Suppressor macrophage treated with lipopolysaccharide for 4 hours (primary cell): ENCODE data around the gene GPR62.
A peak's percentile ranks its signal among the peaks of the same experiment; 100 is the strongest.
"Not testable (repeated sequence)": the region's sequence is repeated elsewhere in the genome, so short reads cannot be mapped to it uniquely, and the experiment has no call there.

Experiments
- DNase-seq: peaks from one replicate; pipeline ENCODE4 v3.0.0-alpha.2; 2020

GPR62 gene

DNA sequence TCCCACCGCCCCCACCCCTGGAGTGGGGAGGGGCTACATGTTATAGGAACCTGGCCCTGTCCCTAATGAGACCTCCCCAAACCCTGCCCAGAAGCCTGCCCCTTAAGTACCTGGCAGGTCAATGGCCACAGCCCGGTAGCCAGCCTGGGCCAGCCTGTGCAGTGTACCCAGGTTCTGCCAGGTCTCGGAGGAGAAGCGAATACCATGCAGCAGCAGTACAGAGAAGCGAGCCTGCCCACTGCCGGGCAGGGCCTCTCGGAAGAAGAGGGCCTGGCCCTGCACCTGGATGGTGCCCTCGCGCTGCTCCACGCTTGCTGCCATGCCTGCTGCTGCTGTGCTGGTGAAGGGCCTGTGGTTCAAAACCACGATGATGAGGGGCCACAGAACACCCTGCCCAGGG, 16.2 kb downstream of the GPR62 start:
- no peak for DNase-seq

DNA sequence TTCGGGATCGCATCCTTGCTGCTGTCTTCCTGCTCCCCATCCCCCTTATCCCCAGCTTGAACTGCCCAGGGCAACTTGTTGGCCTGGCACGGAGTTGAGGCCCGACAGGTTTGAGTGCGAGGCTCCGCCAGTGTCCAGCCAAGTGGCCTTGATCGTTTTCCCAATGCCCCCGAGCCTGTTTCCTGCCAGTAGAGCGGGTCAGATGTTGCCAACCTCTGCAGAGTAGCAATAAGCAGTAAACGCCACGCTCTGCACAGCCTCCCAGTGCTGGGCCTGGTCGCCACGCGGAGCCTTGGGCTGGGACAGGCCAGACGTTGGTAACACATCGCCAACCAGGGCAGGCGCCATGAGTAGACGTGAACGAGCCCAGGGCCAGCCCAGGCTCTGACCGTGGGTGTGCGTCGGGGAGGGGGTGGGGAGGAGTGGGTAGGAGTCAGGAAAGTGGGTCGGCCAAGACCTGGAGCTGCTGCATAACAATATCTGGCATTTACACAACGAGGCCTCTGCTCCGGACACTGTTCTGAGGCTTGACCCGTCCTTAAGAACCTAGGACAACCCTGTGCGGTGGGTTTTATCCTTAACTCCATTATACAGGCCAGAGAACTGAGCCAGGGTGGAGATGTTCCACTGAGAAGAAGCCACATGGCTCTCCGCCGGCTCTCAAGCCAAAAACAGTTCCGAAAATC, 19.2 kb downstream of the GPR62 start:
- no peak for DNase-seq

DNA sequence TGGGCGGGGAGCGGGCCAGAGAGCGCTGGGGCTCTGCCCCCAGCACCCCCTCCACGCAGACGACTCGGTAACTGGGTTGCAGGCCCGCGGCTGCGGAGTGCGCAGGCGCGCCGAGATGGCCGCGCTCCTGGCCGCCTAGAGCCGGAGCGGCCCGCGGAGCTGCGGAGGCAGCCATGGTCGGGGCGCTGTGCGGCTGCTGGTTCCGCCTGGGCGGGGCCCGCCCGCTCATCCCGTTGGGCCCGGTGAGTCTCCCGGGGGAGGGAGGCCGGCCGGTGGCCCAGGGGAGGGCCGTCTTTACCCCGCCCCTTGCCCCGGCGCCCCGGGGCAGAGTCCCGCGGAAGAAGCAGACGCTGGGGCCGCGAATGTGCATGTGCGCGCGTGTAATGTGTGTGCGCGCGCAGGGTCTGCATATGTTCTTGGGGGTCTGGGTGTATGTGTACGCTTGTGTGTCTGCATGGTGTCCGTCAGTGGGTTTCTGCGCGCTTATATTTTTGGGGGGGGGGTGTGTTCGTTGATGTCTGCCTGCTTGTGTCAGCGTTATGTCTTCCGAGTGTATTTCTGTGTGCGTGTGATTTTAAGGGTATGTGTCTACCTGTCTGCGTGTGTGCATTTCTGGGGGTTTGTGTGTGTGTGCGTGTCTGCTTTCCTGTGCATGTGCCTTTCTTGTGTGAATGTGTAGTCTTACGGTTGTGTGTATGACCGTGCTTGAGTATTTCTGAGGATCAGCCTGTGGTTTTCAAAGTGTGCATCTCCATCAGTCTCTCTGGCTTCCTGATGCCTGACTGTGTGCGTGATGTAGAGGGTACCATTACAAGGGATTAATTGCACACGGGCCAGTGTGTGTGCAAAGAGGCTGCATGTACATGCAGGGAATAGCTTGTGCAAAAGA, 20.0 kb downstream of the GPR62 start, which contains the start of gene ABHD14A:
Gene ABHD14A (plus strand): TSS at position 102 of the 889 bp plus-strand sequence. CDS start 72 bp downstream, at position 174.
- peak; percentile 84 for DNase-seq

DNA sequence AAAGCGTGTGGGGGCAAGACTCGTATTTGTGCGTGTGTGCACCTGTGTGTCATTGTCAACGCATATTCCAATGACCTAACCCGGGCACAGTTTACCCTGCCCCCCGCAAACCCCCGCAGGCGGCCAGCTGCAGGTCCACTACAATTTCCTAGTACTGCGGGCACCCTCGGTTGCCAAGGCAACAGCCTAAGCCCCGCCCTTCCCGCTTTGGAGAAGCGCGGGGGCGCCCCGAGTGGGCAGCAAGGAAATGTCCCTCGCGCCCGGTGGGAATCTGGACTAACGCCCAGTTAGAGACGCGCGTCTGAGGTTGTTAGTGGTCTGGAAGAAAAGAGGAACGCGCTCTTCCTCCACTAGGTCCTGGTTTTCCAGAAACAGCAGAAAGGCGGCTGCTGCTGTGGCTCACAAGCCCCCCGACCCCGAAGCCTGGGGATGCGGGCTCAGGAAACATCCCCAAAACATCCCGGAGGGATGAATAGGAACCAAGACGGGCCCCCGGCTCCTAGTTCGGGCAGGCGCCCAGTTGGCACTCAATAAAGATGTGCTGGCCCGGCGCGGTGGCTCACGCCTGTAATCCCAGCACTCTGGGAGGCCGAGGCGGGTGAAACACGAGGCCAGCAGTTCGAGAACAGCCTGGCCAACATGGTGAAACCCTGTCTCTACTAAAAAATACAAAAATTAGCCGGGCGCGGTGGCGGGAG, 20.8 kb downstream of the GPR62 start:
- DNase-seq, result peak; percentile 51

DNA sequence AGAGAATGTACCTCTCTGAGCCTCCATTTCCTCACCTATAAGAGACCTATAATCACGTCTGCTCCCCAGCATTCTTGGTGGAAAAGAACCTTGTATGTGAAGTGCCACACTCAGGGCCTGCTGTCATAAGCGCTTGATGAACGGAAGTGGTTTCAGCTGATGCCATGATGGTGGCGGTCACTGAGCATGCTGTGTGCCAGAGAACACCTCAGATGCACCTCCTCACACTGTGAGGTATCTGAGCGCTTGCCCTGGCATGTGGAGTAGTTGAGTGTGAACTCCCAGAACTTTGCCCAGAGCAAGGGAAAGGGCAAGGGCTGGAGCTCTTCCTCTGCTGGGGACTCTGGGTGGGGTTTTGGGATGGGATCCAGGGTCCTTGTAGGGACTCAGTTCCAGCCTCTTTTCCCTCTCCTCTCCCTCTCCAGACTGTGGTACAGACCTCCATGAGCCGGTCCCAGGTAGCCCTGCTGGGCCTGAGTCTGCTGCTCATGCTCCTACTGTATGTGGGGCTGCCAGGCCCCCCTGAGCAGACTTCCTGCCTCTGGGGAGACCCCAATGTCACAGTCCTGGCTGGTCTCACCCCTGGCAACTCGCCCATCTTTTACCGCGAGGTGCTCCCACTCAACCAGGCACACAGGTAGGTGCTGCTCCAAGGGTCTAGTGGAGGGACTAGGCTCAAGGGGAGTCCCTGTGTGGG, 22.4 kb downstream of the GPR62 start:
- DNase-seq, result no peak

DNA sequence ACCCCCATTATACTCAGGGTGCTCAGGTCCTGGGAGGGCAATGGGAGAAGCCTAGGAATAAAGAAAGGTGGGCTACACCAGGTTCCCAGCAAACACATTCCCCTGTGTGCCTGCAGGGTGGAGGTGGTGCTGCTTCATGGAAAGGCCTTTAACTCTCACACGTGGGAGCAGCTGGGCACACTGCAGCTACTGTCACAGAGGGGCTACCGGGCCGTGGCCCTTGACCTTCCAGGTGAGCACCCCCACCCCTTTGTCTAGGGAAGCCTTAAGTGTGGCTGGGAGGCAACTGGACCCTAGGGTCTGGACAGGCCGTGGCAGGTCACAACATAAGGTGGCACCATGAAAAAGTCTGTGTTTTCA, 22.9 kb downstream of the GPR62 start:
- DNase-seq, result no peak

DNA sequence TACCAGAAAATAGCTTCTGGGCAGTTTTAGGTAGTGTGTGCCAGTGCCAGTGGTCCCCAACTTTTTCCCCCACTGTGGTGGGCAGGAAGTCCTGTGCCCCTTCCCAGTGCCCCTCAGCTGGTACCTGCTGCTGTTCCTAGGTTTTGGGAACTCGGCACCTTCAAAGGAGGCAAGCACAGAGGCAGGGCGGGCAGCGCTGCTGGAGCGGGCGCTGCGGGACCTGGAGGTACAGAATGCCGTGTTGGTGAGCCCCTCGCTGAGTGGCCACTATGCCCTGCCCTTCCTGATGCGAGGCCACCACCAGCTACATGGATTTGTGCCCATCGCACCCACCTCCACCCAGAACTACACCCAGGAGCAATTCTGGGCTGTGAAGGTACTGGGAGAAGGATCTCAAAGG, 25.1 kb downstream of the GPR62 start:
- DNase-seq, result no peak

DNA sequence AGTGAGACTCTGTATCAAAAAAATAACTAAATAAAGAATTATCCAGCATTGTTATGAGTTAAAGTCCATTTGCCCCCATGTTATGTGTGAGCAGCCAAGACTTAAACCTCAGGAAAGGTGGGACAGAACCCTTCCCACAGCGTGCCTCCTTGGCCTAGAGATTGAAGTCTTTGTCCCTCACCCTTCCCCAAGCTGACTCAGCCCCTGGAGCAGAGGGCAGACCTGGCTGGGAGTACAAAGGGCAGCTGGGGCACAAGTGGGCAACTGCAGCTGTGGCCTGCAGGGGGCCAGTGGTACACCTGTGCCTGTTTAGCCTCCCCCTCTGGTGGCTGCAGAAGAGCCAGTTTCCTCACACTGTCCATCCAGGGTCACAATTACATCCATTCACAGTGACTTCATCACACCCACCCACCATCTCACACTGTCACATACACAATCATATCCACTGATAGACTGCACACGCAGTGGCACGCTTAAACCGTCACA, 27.2 kb downstream of the GPR62 start:
- no peak for DNase-seq

DNA sequence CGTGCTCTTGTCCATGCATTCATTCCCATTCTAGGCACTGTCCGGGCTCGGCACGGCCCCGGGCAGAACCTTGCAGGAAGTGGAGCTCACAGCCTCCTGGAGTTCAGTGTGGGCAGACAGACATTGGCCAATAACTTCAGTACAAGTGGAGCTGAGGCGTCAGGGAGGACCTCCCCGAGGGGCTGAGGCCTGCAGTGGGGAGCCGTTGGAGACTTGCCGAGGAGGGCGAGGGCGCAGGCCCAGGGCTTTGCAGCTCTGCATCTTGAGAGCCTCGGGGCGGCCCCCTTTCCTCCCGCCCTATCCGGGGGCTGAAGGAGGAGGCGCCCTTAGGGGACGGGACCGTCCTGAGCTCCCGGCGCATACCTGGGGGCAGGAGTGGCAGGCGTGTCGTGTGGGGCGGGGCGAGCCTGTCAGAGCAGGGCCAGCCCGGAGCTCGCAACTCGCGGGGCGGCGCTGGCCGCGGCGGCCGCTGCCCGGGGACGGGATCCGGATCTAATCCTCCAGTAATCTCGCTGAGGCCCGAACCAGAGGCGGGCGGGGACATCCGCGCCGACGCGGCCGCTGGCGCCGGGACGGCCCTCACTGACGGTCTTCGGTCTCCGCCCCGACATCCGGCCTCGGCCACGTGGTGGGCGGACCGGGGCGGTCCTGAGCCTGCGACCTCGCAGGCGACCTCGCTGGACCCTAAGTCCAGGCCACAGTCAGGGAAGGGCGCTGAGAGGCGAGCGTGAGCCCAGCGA, 27.8 kb downstream of the GPR62 start, which contains the start of gene ACY1:
Gene ACY1 (plus strand): TSS at position 698 of the 740 bp plus-strand sequence. CDS start 530 bp downstream, outside the sequence.
- DNase-seq, result peak; percentile 90

DNA sequence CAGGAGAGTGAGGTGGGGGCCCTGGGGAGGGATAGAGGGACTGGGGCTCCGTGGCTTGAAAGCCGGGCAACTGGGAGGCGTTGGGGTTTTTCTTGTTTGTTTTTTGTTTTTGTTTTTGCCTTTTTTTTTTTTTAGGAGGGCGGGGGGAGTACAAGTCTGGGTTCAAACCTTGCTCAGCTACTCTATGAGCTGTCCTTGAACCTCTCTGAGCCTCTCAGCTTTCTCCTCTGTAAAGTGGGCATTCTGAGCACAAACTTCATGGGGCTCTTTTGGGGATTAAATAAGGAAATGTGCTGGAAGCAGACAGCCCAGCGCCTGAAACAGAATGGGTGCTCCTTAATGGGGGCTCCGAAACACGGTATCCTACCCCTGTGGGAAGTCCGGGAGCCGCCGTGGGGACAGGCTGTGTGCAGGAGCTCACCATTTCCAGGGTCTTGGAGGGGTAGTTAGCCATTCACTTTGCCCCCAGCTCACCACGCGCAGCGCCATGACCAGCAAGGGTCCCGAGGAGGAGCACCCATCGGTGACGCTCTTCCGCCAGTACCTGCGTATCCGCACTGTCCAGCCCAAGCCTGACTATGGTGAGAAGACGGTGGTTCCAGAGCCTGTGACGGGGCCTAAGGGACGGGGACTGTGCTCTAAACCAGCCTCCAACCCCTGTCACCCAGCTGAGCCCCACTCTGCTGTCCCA, 28.5 kb downstream of the GPR62 start:
- DNase-seq, result no peak

DNA sequence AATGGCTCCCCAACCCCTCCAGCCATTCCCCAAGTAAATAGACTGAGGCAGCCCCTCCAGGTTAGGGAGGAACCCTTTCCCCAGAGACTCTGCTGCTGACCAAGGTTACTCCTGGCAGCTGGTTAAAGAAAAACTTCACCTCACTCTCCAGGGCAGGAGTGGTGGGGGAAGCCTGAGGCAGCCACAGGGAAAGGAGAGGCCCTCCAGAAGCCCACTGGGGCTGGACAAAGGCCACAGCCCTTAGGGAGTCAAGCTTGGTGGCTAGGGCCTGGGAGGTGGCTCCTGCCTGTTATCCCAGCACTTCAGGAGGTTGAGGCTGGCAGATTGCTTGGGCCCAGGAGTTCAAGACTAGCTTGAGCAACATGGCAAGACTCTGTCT, 29.1 kb downstream of the GPR62 start:
- no peak for DNase-seq

DNA sequence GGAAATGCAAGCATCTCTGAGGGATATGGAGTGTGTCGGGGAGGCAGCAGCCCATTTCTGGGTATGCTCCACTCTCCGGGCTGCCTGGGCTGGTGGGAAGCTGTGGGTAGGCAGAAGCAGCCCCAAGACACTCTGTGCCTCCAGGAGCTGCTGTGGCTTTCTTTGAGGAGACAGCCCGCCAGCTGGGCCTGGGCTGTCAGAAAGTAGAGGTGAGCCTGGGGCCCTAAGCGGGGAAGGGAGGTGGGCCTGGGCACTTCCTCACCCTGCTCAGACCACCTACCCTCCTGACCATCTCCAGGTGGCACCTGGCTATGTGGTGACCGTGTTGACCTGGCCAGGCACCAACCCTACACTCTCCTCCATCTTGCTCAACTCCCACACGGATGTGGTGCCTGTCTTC, 29.9 kb downstream of the GPR62 start:
- no peak for DNase-seq

DNA sequence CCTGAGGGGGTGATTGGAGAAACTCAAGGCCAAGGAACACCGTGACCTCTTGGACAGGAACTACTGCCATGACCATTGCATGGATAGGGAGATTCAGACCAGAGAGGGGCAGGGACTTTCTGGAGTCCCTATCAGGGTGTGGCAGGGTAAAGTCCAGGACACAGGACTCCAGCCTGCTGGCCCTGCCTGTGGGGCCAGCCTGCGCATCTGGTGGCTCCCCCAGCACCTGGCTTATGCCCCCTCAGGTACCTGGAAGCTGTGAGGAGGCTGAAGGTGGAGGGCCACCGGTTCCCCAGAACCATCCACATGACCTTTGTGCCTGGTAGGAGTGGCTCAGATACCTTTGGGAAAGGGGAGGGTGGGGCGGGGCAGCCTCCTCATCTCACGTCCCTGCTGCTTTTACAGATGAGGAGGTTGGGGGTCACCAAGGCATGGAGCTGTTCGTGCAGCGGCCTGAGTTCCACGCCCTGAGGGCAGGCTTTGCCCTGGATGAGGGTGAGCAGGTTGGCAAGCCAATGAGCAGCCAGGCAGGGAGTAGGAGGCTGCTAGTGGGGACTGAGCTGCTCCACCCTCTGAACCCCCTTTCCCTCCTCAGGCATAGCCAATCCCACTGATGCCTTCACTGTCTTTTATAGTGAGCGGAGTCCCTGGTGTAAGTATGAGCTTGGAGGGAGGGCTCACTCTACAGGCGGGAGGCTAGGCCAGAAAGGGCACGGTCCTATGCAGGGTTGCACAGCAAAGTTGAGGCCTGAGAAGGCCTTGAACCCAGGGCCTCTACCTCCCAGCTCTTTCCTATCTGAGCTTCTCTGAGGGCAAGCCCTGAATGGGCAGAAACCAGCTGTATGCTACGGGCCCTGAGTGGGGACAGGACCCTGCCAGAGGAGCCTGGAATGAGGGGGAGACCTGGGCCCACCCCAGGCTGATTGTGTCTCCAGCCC, 31.1 kb downstream of the GPR62 start:
- no peak for DNase-seq

DNA sequence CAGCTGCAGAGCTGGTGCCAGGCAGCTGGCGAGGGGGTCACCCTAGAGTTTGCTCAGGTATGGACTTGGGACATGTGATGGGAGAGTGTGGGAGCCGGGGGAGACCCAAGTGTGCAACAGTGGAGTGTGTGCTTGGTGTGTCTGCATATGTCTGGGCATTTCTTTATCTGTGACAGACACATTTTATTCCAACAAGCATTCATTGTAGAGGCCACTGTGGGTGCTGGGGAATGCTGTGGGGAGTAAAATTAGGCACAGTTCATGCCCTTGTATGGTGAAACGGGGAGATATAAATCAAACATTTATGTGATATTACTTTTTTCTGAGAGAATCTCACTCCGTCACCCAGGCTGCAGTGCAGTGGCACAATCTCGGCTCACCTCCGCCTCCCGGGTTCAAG, 32.4 kb downstream of the GPR62 start:
- no peak for DNase-seq

DNA sequence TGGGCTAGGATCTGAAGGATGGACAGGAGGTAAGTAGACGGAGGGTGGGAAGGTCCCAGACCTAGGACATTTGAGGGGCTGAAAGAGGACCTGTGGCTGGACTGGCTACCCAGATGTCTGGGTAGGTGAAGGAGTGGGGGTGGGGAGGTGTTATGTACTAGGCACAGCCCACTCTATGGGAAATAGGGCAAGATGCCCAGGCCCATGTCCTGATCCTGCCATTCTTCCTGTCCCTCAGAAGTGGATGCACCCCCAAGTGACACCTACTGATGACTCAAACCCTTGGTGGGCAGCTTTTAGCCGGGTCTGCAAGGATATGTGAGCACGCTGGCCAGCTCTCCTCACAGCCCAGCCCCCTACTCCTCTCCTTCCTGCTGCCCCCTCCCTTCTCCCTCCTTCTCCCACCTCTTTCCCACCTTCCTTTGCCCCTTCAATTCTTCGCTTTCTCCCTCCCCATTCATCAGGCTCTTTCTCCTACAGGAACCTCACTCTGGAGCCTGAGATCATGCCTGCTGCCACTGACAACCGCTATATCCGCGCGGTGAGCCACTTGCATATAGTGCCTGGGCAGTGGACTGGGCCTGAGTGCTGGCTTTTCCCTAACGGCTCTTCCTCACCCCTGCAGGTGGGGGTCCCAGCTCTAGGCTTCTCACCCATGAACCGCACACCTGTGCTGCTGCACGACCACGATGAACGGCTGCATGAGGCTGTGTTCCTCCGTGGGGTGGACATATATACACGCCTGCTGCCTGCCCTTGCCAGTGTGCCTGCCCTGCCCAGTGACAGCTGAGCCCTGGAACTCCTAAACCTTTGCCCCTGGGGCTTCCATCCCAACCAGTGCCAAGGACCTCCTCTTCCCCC, 33.3 kb downstream of the GPR62 start:
- no peak for DNase-seq

DNA sequence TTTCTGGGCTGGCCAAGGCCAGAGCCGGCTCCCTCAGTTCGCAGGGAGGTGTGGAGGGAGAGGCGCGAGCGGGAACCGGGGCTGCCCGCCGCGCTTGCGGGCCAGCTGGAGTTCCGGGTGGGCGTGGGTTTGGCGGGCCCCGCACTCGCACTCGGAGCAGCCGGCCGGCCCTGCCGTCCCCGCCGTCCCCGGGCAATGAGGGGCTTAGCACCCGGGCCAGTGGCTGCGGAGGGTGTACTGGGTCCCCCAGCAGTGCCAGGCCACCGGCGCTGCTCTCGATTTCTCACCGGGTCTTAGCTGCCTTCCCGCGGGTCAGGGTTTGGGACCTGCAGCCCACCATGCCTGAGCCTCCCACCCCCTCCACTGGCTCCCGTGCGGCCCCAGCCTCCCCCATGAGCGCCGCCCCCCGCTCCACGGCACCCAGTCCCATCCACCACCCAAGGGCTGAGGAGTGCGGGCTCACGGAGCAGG, 35.4 kb downstream of the GPR62 start:
- DNase-seq, result not testable (repeated sequence)

DNA sequence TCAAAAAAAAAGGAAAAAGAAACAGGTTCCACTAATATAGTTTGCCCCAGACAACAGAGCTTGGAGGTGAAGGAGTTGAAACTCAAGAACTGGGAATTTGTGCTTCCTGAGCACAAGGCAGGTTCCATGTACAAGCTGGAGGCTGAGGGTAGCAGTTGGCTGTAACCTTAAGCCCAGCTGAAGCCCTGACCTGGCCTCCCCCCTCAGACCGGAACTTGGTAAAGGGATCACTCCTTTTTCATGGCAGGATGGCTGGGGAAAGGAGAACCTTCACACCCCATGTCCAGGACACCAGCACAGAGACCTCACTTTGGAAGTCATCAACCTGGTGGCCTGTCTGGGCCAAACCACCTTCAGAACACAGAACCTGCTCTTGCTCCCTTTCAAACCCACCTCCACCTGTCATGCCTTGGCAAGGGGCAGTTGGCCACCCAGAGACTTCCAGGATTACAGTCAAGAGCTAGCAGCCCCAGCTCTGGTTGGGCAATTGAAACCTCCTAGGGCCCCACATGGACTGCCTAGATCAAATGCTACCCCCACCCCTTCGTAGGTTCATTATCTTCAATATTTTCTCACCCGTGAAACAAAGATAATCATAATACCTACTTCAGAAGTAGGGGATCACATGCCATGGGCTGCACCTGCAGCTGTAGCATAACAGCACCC, 37.0 kb downstream of the GPR62 start:
- DNase-seq, result no peak

DNA sequence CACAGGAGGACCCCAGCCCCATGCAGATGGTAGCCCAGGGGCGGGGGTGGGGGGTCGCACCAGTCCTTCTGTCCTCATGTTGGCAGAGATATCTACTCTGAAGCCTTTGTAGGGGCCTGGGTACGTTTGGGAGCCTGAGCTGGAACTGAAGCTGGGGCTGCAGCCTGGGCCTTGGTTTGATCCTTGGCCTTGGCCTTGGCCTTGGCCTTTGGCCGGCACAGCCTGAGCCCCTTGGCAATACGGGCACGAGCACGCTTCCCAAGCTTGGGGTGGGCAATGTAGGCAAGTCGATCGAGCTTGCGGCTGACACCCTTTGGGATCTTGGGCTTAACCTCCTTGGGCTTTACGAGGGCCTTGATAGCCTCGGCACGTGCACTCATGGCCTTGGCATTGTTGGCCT, 38.5 kb downstream of the GPR62 start:
- not testable (repeated sequence) for DNase-seq
